ENCODE results near the gene KNG1.
A peak's percentile ranks its signal among the peaks of the same experiment; 100 is the strongest.
"Not testable (repeated sequence)": the region's sequence is repeated elsewhere in the genome, so short reads cannot be mapped to it uniquely, and the experiment has no call there.

KNG1 gene

DNA sequence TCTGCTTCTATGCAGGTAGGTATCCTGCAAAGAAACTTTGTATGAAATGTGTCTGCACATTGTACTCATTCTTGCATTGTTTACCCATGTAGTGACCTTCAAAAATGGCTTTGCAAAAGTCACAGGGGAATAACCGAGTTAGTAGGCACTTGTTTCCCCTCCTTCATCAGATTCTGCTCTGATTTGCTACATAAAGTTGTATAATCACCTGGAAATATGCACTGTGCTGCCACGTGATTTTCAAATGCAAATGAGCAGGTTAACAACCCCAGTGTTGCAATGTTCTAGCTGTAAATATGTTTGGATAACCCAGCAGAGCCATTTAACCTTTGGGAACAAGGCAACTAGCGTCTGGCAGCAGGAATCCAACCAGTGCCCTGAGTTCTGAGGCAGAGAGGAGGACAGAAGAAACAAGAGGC lies at the start of gene KNG1:
Gene KNG1 (plus strand): TSS at position 321 of the 419 bp plus-strand sequence. CDS start 184 bp downstream, outside the sequence.
- DNase-seq, result no peak

DNA sequence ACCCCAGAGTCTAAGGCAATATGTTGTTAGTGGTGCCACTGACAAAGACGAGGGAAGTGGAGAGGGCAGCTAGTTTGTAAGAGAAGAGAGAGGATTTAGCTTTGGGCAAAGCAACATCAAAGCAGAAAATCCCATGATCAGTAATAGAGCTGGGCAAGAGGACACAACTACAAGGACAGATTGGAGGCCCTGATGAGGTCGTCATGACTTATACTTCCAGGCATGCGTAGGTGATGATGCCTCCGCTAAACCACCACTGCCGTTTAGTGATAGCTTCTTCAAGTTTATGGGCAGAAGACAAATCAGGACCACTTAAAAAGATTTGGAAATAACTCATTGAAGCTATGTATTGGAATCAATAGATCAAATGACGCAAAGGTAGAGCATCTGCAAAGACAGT lies 48.7 kb upstream of the KNG1 start:
- DNase-seq, result no peak

DNA sequence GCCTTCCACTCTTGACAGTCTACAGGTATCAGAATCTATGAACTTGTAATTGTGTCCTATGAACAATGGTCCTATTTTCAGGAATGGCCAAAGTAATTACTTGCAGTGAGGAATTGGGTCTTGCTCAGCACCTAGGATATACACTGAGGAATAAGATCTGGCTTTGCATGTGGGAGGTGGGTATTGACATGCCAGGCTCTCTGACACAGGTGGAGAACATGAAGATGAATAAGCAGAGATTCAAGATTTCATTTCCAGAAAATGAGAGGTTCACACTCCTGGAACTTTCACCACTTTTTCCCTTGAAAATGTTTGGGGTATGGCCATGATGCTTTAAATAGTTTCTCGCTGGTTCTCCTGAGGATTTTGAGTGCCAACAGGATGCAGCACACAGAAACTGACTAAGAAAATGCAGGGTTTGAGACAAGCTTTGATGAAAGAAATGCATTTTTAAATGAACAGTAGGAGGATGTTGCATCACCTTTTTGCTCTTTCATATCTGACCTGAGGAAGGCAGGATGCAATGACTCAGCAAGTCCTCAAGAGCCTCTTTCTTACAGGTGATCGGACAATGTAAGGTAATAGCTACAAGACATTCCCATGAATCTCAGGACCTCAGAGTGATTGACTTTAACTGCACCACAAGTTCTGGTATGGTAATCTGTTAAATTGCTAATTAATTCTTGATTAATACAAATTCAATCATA lies 47.6 kb upstream of the KNG1 start:
- no peak for DNase-seq

DNA sequence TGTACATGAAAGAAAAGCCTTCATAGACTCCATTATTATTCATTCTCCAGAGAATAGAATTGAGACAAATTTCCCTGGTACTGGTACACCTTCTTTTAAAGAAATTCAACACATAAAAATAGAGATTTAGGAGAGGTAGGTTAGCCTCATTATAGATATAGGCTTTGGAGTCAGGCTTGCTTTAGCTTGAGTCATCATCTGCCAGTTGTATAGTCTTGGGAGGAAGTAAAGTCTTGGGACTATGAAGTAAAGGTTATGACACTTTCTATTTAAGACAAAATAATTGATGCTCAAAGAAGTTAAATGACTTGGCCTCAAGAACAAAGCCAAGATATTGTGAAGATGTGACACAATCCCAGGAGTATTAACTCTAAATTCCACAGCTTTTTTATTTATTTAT lies 47.0 kb upstream of the KNG1 start:
- no peak for DNase-seq

DNA sequence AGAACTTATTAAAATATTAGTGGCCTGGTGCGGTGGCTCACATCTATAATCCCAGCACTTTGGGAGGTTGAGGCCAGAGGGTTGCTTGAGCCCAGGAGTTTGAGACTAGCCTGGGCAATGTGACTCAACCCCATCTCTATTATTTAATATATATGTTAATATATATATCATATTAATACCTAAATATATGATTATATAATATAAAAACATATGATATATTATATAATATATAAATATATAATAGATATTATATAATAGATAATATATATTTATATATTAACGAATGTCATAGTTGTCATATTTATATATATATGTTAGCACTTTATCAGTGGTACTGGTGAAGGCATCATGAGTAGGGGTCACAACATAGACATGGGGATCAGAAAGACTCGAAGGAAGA lies 46.1 kb upstream of the KNG1 start:
- no peak for DNase-seq

DNA sequence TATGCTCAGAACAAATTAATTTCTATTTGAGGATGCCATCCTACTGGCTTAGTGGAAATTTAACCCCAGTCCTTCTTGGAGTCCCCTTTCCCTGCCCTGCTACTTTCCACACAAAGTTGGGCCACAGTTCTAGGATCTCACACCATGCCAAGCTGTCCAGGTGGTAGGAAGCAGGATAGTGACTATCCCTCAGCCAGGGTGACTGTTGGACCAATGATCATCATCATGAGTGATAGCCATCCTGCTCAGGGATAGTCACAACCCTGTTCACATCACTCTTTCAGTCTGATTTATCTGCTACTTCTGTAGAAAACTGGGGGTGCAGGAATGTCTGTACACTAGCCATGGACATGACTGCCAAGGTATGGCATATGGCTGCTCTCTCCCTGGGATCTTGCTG lies 38.6 kb upstream of the KNG1 start:
- no peak for DNase-seq

DNA sequence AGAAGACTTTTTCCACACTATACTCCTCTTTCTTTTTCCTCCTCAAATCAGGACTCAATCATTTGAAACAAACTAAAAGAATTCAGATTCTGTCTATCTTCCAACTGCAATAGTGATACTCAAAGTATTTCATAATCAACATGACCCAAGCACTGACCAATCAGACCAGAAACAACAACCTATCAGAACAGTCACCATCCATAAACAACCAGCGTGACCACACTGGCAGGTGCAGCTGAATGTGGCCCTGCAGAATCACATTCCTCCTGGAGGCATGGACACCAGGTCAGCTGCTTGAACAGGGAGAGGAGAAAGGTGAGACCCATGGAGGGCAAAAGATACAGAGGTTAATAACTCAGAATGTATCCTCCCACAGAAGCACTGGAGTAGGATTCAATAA lies 38.0 kb upstream of the KNG1 start:
- no peak for DNase-seq

DNA sequence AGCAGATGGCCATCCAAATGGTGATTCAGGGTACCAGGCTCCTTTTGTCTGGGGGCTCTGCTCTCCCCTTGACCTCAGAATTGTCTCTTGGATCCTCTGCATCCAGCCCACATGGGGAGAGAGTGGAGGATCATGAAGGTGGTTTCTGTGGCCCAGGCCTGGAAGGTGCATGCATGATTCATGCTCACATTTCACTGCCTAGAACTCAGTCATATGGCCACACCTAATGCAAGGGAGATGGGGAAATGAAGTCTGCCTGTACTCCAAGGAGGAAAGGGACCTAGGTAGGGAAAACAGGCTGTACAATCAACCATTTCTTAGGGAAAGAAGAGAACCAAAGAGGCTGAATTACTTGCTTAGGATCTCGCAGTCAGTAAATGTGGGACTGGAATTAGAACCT lies 36.3 kb upstream of the KNG1 start:
- DNase-seq, result no peak

DNA sequence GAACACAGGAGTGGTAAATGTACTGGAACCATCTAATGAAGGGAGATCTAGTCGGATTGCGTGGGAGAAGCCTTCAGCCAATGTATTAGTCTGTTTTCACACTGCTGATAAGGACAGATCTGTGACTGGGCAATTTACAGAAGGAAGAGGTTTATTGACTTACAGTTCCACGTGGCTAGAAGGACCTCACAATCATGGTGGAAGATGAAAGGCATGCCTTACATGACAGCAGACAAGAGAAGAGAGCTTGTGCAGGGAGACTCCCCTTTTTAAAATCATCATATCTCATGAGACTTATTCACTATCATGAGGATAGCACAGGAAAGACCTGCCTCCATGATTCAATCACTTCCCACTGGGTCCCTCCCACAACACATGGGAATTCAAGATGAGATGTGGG lies 34.3 kb upstream of the KNG1 start:
- DNase-seq, result no peak

DNA sequence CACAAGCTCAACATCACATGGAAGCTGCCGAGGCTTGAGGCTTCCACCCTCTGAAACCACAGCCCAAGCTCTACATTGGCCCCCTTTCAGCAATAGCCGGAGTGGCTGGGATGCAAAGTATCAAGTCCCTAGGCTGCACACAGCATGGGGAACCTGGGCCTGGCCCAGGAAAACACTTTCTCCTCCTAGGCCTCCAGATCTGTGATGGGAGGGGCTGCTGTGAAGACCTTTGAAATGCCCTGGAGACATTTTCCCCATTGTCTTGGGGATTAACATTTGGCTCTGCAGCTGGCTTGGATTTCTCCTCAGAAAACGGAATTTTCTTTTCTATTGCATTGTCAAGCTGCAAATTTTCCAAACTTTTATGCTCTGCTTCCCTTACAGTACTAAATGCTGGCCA lies 33.2 kb upstream of the KNG1 start:
- no peak for DNase-seq

DNA sequence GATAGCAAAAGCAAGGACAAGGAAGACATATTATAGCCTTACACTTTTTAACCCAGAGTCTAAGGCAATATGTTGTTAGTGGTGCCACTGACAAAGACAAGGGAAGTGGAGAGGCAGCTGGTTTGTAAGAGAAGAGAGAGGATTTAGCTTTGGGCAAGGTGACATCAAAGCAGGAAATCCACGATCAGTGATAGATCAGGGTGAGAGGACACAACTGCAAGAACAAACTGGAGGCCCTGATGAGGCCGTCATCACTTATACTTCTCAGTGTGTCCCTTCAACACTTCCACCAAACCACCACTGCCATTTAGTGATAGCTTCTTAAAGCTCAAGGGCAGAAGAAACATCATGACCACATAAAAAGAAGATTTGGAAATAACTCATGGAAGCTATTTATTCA lies 30.7 kb upstream of the KNG1 start:
- DNase-seq, result not testable (repeated sequence)

DNA sequence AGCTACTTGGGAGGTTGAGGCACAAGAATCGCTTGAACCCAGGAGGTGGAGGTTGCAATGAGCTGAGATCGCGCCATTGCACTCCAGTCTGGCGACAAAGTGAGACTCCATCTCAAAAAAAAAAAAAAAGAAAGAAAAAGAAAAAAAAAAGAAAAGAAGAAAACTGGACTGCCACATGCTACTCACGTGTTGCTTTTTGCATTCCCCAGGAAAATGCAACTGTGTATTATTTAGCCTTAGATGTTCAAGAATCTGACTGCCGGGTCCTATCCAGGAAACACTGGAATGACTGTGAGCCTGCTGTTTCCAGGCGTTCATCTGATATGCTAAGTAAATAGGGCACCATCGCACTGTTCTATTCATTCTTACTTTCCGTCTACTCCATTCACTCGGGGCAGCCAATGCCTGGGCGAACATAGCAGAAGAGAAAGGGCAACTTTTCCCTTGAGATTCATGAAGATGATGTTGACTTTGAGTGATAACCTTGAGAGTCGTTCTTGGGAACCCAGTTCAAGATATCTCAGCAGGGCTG lies 30.0 kb upstream of the KNG1 start:
- no peak for DNase-seq

DNA sequence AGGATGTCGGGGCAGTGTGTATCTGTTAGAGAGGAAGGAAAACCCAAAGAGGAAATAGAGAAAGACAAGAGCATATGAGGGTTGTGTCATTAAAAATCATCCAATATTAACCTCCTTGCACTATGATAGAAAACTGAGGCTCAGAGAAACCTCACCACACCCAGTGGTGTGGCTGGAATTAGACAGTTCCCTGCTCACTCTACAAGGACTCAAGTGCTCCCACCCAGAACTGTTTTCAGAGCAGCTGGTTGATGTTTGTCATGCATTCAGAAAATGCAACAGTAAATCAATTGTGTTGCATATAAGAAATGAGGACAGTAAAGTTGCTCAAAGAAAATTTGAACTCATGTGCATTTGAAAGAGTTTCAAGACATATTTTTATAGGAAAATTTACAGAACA lies 26.9 kb upstream of the KNG1 start:
- DNase-seq, result not testable (repeated sequence)

DNA sequence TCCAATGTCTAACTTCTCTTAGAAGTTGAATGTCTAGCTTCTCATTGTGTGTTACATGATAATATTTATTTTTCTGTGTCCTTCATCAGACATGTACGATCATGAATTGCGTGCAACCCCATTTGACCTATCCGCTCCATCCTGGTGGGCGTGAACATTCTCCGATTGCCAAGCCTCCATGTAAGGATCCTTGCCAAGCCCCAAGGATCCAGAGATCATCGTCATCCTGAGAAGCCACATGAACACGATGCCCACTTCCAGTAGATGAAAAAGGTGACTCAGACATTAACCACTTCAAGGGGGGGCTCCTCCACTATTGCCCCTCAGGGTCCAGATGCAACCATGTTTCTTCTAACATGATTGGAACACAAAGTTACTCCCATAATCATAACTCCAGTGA lies 25.5 kb upstream of the KNG1 start:
- DNase-seq, result no peak

DNA sequence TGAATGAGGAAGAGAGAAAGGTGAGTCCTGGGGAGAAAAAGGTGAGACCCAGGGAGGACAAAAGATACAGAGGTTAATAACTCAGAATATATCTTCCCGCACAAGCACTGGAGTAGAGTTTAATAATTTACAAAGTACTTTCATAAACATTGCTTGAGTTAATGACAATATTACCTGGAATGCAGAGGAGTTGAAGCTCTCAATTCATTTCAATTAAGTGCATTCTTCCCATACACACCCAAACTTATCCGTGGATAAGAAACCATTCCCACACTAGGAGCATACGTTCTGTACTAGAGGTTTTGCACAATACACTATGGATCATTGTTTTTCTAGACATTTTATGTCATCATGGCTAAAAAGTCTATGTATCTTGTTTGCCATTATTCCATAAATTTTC lies 23.3 kb upstream of the KNG1 start:
- no peak for DNase-seq

DNA sequence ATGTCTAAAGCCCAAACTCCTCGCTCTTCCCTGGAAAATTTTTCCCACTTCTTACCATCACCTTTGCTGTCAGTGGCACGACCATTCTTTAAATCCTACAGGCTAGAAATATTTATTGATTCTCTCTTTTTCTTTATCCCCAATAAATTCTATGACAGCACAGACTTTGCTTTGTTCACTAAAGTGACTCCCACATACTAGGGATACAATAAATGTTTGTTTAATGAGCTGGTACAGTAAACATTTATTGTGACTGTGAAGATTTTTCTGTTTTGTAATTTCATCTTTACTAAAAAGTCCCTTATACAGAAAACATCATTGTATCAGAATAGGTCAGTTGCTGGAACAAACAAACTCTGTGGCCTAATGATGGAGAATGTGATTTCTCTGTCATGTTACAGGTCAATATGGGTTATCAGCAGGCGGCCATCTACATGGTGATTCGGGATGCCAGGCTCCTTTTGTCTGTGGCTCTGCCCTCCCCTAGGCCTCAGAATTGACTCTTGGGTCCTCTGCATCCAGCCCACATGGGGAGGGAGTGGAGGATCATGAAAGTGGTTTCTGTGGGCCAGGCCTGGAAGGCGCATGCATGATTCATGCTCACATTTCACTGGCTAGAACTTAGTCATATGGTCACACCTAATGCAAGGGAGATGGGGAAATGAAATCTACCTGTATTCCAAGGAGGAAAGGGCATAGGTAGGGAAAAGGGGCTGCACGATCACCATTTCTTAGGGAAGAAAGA lies 22.7 kb upstream of the KNG1 start:
- DNase-seq, result no peak

DNA sequence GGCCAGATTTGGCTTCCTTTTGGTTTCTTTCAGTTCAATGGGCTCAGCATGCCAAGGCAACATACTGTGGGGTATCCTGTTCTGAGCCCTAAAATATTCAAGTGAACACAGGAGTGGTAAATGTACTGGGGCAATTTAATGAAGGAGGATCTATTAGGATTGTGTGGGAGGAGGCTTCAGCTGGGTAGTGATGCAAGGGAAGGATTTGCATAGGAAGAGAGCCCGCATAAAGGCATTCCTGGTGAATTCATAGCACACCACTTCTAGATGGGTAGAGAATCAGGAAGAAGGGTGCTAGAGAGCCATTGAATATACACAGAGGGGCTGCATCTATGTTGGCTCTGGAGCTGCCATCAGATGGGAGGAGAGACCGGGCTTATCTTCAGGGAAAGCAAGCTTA lies 20.6 kb upstream of the KNG1 start:
- DNase-seq, result no peak

DNA sequence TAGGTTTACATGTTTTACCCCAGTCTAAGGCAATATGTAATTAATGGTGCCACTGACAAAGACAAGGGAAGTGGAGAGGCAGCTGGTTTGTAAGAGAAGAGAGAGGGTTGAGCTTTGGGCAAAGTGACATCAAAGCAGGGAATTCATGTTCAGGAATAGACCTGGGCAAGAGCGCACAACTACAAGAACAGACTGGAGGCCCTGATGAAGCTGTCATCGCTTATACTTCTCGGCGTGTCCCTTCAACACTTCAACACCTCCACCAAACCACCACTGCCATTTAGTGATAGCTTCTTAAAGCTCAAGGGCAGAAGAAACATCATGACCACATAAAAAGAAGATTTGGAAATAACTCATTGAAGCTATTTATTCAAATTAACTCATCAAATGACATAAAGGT lies 19.6 kb upstream of the KNG1 start:
- DNase-seq, result no peak

DNA sequence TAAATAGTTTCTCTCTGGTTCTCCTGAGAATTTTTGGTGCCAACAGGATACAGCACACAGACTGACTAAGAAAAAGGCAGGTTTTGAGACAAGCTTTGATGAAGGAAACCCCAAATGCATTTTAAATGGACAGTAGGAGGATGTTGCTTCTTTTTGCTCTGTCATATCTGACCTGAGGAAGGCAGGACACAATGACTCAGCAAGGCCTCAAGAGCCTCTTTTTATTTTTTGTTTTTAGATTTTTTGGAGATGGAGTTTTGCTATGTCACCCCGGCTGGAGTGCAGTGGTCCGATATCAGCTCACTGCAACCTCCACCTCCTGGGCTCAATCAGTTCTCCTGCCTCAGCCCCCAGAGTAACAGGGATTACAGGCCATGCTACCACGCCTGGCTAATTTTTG lies 16.9 kb upstream of the KNG1 start:
- no peak for DNase-seq

DNA sequence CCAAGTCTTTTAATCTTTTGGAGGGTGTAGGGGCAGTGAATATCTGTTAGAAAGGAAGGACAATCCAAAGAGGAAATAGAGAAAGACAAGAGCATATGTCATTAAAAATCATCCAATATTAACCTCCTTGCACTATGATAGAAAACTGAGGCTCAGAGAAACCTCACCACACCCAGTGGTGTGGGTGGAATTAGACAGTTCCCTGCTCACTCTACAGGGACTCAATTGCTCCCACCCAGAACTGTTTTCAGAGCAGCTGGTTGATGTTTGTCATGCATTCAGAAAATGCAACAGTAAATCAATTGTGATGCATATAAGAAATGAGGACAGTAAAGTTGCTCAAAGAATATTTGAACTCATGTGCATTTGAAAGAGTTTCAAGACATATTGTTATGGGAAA lies 14.7 kb upstream of the KNG1 start:
- DNase-seq, result not testable (repeated sequence)

DNA sequence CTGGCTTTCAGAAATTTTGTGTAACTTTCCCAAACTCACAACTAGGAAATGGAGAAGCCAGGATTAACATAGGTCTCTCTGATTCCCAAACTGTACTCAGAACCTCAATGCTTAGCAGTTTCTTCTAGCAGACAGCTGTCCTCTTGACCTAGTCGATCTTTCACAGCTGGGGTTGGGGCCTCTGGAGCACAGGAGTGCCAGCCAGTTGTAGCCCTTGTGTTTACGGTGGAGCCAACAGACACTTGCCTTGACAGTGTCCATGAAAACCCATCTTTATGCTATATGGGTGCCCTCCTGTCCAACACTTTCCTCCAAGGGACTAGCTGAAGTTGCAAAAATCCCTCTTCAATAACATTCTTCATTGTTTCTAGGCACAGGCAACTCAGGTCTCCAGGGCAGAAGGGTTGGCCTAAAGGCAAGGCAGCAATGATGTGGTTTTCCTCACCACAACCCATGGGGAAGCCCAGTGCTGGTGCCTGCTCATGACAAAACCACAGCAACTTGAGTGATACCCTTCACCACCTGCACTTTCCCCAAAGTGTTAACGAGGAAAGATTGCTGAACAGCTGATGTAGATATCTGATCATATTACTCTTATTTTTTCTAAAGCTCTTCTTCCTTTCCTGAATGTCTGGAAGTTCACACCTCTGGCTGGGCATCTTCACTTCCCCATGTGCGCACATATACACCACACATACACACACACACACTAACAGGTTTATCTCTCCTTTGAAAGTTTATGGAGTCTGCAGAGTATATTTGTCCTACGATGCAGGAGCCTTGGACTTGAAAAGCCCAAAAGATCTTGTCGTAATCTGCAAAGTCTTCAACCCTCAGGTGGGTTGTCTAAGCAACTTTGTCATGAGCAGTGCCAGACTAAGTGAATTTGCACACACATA lies 11.0 kb upstream of the KNG1 start:
- DNase-seq, result peak in 1 of 6 experiments; percentile 56

DNA sequence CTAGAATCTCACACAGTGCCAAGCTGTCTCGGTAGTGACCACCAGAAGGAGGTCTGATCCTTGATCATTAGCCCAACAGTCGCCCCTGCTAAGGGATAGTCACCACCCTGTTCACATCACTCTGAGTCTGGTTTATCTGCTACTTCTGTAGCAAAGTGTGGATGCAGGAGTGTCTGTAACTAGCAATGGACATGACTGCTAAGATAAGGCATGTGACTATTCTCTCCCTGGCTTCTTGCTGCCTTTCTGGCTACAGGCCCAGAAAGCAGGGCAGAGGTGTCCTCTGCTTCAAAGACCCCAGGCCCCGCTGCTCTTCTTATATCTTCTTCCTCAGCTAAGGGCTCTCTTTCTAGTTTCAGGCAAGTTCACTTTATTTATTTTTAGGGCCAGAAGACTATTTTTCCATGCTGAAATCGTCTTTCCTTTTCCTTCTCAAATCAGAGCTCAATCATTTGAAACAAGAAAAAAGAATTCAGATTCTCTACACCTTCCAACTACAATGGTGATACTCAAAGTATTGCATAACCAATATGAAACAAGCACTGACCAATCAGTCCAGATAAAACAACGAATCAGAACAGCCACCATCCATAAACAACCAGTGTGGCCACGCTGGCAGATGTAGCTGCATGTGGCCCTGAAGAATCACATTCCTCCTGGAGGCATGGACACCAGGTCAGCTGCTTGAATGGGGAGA lies 8.0 kb upstream of the KNG1 start:
- DNase-seq, result no peak

DNA sequence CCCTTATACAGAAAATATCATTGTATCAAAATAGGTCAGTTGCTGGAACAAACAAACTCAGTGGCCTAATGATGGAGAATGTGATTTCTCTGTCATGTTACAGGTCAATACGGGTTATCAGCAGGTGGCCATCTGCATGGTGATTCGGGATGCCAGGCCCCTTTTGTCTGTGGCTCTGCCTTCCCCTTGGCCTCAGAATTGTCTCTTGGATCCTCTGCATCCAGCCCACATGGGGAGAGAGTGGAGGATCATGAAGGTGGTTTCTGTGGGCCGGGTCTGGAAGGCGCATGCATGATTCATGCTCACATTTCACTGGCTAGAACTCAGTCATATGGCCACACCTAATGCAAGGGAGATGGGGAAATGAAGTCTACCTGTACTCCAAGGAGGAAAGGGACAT lies 6.5 kb upstream of the KNG1 start:
- DNase-seq, result not testable (repeated sequence)

Data from stimulated activated naive CD4-positive, alpha-beta T cell (primary cell).